ENCODE data around the gene ZKSCAN1. TPM values are rescaled to one million over a fixed set of nuclear protein-coding genes. Genes with fewer than 3 reads are reported as not detected.
A peak's percentile ranks its signal among the peaks of the same experiment; 100 is the strongest.

ZKSCAN1 gene
- total RNA-seq, 4 donors from 2014 or later: 31.6 to 35.5 (median 31.7) TPM

- ATAC-seq: no peak
These were observed 74.2 kb downstream of the ZKSCAN1 start for GRCh38 chr7:100089458-100090196.

GRCh38 chr7:100090527-100091410, 75.4 kb downstream of the ZKSCAN1 start:
- Histone ChIP-seq H3K9me3 (no peaks in the 10 kb centered on the region), H3K36me3 (peaks cover 0 to 59% of the 10 kb centered on the region in 2 donors), H3K27ac (no peak overlapping the region), H3K4me1 (peaks cover 0 to 37% (median 16%) of the 10 kb centered on the region in 3 donors), H3K4me3 (no peak overlapping the region), H3K27me3 (no peaks in the 10 kb centered on the region)
- TF ChIP-seq POLR2AphosphoS5 (IDR thresholded peaks at IDR 0.05): no peak
- TF ChIP-seq CTCF (IDR thresholded peaks at IDR 0.05): no peak
- no peak for TF ChIP-seq POLR2A (IDR thresholded peaks at IDR 0.05)
- no peak for ATAC-seq
- WGBS, 2 donors (ENCODE audit: low coverage in 1 of 2): 71 to 82% methylated on average over 6 to 9 of the region's 14 CpGs

More at GRCh38 chr7:100089458-100090196, 74.2 kb downstream of the ZKSCAN1 start:
- no peak for TF ChIP-seq CTCF (IDR thresholded peaks at IDR 0.05)
- no peak for TF ChIP-seq EP300 (IDR thresholded peaks at IDR 0.05)
- no peak for TF ChIP-seq POLR2AphosphoS5 (IDR thresholded peaks at IDR 0.05)
- no peak for TF ChIP-seq POLR2A (IDR thresholded peaks at IDR 0.05)
- peak overlapping the region in 3 of 4 donors; percentile 87 to 91 (median 89) for H3K27ac ChIP-seq
- WGBS, 2 donors (ENCODE audit: low coverage in 1 of 2): 22 to 25% methylated on average over 4 of the region's 7 CpGs
- H3K4me1 ChIP-seq: peaks cover 0 to 37% (median 16%) of the 10 kb centered on the region in 3 donors
- H3K4me3 ChIP-seq: peak overlapping the region; percentile 69 to 72
- H3K36me3 ChIP-seq: peaks cover 0 to 48% of the 10 kb centered on the region in 2 donors
- no peaks in the 10 kb centered on the region for H3K27me3 ChIP-seq
- H3K9me3 ChIP-seq: no peaks in the 10 kb centered on the region

Other genes starting within 250 kb of the ZKSCAN1 start
- not detected for gene CYP3A4, start 231.4 kb upstream of the ZKSCAN1 start, total RNA-seq
- gene CYP3A43, start 187.6 kb upstream of the ZKSCAN1 start, total RNA-seq: not detected
- not detected for gene OR2AE1, start 138.6 kb upstream of the ZKSCAN1 start, total RNA-seq
- gene TRIM4, start 96.1 kb upstream of the ZKSCAN1 start, total RNA-seq: 10 to 100 TPM; 25.3 to 32.2 (median 29.5) TPM
- gene GJC3, start 86.0 kb upstream of the ZKSCAN1 start, total RNA-seq: under 1 TPM in 1 of 4 donors, not detected in 3; 0.62 TPM
- 100 to 1,000 TPM in 1 of 4 donors, 1 to 10 TPM in 3; 1.5 to 128 (median 4.5) TPM for gene AZGP1, start 39.6 kb upstream of the ZKSCAN1 start, total RNA-seq
- gene ZSCAN21, start 34.2 kb downstream of the ZKSCAN1 start, total RNA-seq: 10 to 100 TPM; 14.0 to 21.9 (median 20.9) TPM
- gene ZNF3, start 66.1 kb downstream of the ZKSCAN1 start, total RNA-seq: 10 to 100 TPM; 18.9 to 30.2 (median 20.6) TPM
- gene COPS6, start 73.4 kb downstream of the ZKSCAN1 start, total RNA-seq: 10 to 100 TPM; 40.7 to 83.6 (median 62.9) TPM
- 10 to 100 TPM; 30.7 to 52.0 (median 45.1) TPM for gene MCM7, start 85.8 kb downstream of the ZKSCAN1 start, total RNA-seq
- gene AP4M1, start 86.0 kb downstream of the ZKSCAN1 start, total RNA-seq: 10 to 100 TPM; 21.8 to 29.3 (median 24.7) TPM
- gene TAF6, start 103.8 kb downstream of the ZKSCAN1 start, total RNA-seq: 100 to 1,000 TPM in 1 of 4 donors, 10 to 100 TPM in 3; 36.3 to 107 (median 68.7) TPM
- 10 to 100 TPM; 13.0 to 21.0 (median 14.8) TPM for gene CNPY4, start 104.0 kb downstream of the ZKSCAN1 start, total RNA-seq
- 1 to 10 TPM; 4.8 to 8.1 (median 6.6) TPM for gene MBLAC1, start 111.4 kb downstream of the ZKSCAN1 start, total RNA-seq
- gene LAMTOR4, start 133.3 kb downstream of the ZKSCAN1 start, total RNA-seq: 100 to 1,000 TPM; 109 to 228 (median 148) TPM
- gene TRAPPC14, start 143.1 kb downstream of the ZKSCAN1 start, total RNA-seq: 1 to 10 TPM; 3.0 to 7.8 (median 7.3) TPM
- gene GAL3ST4, start 153.0 kb downstream of the ZKSCAN1 start, total RNA-seq: 1 to 10 TPM; 2.0 to 3.6 (median 2.8) TPM
- 1 to 10 TPM in 3 of 4 donors, under 1 TPM in 1; 0.39 to 3.4 (median 2.0) TPM for gene GPC2, start 161.8 kb downstream of the ZKSCAN1 start, total RNA-seq
- gene STAG3, start 162.3 kb downstream of the ZKSCAN1 start, total RNA-seq: under 1 TPM in 1 of 4 donors, not detected in 3; 0.47 TPM
- under 1 TPM in 1 of 4 donors, not detected in 3; 0.27 TPM for gene PVRIG, start 204.4 kb downstream of the ZKSCAN1 start, total RNA-seq

All from gastroesophageal sphincter (tissue), 4 donors.